Measurements from ENCODE around the gene ADORA2A. TPM values are rescaled to one million over a fixed set of nuclear protein-coding genes. Genes with fewer than 3 reads are reported as not detected.

Gene ADORA2A
- total and polyA plus RNA-seq, 11 donors = 1.5 to 12.1 (median 4.5) TPM

DNA sequence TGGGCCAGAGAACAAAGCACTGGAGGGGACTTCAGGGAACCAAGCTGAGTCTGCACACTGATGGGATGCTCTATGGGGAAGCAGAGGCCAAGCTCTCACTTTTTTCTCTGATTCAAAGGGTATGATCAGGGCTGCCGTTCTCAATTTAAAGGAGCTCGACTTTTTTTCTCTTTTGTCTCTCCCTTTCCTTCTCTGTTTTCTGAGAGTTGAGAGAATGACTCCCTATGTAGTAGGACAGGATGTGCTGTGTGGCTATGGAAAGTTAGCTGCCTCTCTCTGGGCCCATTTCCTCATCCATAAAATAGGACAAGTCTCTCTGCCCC, 7.9 kb downstream of the ADORA2A start:
- intact Hi-C loops (cut with DNase I) = loop anchor here in 1 of 10 donors (5.0 kb wide), 1 partner anchor 37 kb away; no protein-coding TSS in a partner anchor
- Histone ChIP-seq H3K27me3 (no peaks in the 10 kb centered on the region), H3K4me1 (peaks cover 6 to 79% (median 53%) of the 10 kb centered on the region in 12 donors), H3K4me3 (no peak overlapping the region), H3K36me3 (peaks cover 0 to 14% (median 0%) of the 10 kb centered on the region in 9 donors), H3K9me3 (no peaks in the 10 kb centered on the region), H3K27ac (peak overlapping the region in 11 of 12 donors; percentile 32 to 82 (median 68))
- no peak for ATAC-seq
- TF ChIP-seq, protein P1, sequence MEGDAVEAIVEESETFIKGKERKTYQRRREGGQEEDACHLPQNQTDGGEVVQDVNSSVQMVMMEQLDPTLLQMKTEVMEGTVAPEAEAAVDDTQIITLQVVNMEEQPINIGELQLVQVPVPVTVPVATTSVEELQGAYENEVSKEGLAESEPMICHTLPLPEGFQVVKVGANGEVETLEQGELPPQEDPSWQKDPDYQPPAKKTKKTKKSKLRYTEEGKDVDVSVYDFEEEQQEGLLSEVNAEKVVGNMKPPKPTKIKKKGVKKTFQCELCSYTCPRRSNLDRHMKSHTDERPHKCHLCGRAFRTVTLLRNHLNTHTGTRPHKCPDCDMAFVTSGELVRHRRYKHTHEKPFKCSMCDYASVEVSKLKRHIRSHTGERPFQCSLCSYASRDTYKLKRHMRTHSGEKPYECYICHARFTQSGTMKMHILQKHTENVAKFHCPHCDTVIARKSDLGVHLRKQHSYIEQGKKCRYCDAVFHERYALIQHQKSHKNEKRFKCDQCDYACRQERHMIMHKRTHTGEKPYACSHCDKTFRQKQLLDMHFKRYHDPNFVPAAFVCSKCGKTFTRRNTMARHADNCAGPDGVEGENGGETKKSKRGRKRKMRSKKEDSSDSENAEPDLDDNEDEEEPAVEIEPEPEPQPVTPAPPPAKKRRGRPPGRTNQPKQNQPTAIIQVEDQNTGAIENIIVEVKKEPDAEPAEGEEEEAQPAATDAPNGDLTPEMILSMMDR (IDR thresholded peaks at IDR 0.05) = no peak
- no peak for TF ChIP-seq POLR2A (IDR thresholded peaks at IDR 0.05)
- DNase-seq = no peak
- 76 to 91% (median 89%) methylated on average over 2 of the region's 2 CpGs for WGBS, 4 donors

DNA sequence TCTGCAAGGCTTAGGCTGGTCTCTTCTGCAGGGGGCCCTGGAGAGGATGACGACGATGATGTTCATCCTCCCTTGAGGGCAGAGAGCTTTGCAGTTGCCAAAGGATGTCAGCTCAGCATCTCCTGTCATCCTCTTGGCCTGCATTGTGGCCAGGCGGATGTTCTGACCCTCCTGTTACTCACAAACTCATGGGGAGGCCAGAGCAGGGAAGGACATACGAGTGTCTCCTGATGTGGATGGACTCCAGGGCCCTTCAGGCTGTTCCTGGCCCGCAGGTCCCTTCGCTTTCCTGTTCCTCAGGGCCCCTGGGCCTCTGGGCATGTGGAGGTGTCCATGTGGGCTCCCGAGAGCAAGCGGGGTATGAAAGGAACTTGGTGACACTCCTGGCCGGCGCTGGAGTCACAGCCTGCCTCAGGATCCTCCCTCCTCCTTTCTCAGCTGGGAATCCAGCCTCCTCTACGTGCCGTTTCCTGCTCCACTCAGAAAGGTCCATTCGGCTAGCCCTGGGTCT, 8.5 kb downstream of the ADORA2A start:
- ATAC-seq (peak in 2 of 4 donors; percentile 15 to 30), DNase-seq (peak in 3 of 5 donors; percentile 40 to 64 (median 61))
- TF ChIP-seq, protein P1 (IDR thresholded peaks at IDR 0.05) = no peak
- TF ChIP-seq POLR2A (IDR thresholded peaks at IDR 0.05) = no peak
- intact Hi-C loops (cut with DNase I) = loop anchor here in 1 of 10 donors (5.0 kb wide), 1 partner anchor 36 kb away; no protein-coding TSS in a partner anchor
- 44 to 66% (median 53%) methylated on average over 12 to 13 of the region's 13 CpGs for WGBS, 4 donors
- Histone ChIP-seq H3K27me3 (no peaks in the 10 kb centered on the region), H3K4me3 (no peak overlapping the region), H3K9me3 (no peaks in the 10 kb centered on the region), H3K27ac (peak overlapping the region; percentile 22 to 82 (median 68)), H3K36me3 (peaks cover 0 to 17% (median under 1%) of the 10 kb centered on the region in 9 donors), H3K4me1 (peaks cover 6 to 79% (median 50%) of the 10 kb centered on the region in 12 donors)

DNA sequence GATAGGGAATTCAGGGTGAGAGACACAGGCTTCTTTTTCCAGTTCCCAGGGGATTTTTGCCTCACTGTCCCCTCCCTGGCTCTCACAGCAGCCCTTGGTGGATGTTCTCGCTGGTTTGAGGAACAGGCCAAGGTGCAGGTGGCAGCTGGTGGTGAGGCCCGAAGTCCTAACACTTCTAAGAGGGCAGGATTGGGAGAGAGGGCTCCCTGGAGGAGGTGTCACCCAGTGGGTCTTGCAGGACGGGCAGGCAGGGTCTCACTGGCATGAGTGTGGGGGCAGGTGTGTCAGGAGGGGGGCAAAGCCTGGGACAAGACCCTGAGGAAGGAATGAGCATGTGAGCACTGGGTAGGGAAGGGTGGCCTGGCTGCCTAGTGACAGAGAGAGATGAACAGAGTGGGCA, 9.2 kb downstream of the ADORA2A start:
- 78 to 95% (median 86%) methylated on average over 3 of the region's 3 CpGs for WGBS, 4 donors
- ATAC-seq = no peak
- Histone ChIP-seq H3K4me3 (no peak overlapping the region), H3K4me1 (peaks cover 6 to 80% (median 52%) of the 10 kb centered on the region in 12 donors), H3K9me3 (no peaks in the 10 kb centered on the region), H3K27ac (peak overlapping the region in 11 of 12 donors; percentile 22 to 82 (median 68)), H3K36me3 (peaks cover 0 to 23% (median 3%) of the 10 kb centered on the region in 9 donors), H3K27me3 (no peaks in the 10 kb centered on the region)
- peak in 3 of 5 donors; percentile 19 to 24 (median 19) for DNase-seq
- intact Hi-C loops (cut with DNase I) = loop anchor here in 1 of 10 donors (5.0 kb wide), 1 partner anchor 36 kb away; no protein-coding TSS in a partner anchor
- no peak for TF ChIP-seq POLR2A (IDR thresholded peaks at IDR 0.05)
- TF ChIP-seq, protein P1 (IDR thresholded peaks at IDR 0.05) = no peak

DNA sequence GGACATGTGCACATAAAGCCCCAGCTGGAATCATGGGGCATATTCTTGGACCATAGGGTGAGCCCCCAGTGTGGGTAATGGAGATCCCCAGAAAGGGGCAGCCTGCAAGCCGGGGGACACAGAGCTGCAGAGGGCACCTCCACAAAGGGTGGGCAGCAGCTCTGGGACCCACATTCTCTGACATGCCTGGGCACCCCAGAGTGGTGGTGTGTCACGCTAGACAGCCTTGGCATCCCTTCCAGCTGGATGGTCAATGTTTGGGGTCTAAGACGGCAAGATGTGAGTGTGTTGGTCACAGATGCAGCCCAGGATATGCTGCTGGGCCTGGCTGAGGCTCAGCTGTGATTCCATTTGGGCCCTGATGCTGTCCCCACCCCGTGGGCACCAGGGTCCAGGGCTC, 9.7 kb downstream of the ADORA2A start:
- 94 to 97% (median 96%) methylated on average over 4 of the region's 4 CpGs for WGBS, 4 donors
- no peaks in the 10 kb centered on the region for H3K9me3 ChIP-seq
- H3K4me1 ChIP-seq = peaks cover 6 to 80% (median 53%) of the 10 kb centered on the region in 12 donors
- peak overlapping the region in 3 of 12 donors; percentile 68 to 82 (median 78) for H3K27ac ChIP-seq
- no peak for TF ChIP-seq POLR2A (IDR thresholded peaks at IDR 0.05)
- TF ChIP-seq, protein P1 (IDR thresholded peaks at IDR 0.05) = no peak
- ATAC-seq = no peak
- intact Hi-C loops (cut with DNase I) = loop anchor here in 1 of 10 donors (5.0 kb wide), 1 partner anchor 35 kb away; no protein-coding TSS in a partner anchor
- H3K36me3 ChIP-seq = peaks cover 0 to 29% (median 7%) of the 10 kb centered on the region in 9 donors
- H3K27me3 ChIP-seq = no peaks in the 10 kb centered on the region
- no peak overlapping the region for H3K4me3 ChIP-seq
- DNase-seq = peak in 1 of 5 donors; percentile 34

Data from heart left ventricle (tissue), 16 donors.